ENCODE data around the gene ATF6B.
A peak's percentile ranks its signal among the peaks of the same experiment; 100 is the strongest.

Gene ATF6B

GRCh38 chr6:32129297-32130088 is 1.4 kb upstream of the ATF6B start:
- no peak for DNase-seq

- DNase-seq = no peak
Measured at GRCh38 chr6:32128751-32129296, 778 bp upstream of the ATF6B start.

DNA sequence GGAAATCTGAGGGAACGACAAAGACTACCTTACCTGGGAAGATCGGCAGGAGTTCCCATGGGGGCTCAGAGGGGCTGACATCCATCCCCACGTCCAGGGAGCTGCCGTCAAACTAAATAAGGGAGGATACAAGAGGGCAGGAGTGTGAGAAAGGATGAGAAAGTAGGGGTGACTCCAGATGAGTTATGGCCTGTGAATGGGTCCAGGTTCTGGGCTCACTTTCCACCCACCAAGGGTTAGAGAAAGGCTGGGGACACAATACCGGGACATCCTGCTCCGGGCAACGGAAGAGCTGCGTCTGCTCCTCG is 683 bp downstream of the ATF6B start:
- no peak for DNase-seq

- no peak for DNase-seq
Measured at GRCh38 chr6:32126880-32127279, 1.2 kb downstream of the ATF6B start.

DNA sequence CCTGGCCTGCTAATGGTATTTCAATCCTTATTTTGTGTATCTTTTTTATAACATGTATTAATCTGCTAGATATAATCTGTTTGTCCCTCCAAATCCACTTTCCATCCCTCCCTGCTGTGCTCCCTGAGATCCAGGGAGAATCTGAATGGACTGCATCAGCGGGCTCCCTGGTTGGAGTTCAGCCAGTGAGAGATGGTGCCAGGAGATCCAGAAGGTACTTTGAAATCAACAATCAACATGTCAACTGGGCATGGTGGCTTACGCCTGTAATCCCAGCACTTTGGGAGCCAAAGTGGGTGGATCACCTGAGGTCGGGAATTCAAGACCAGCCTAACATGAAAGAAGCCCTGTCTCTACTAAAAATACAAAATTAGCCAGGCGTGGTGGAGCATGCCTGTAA is 4.4 kb downstream of the ATF6B start:
- DNase-seq = no peak

DNA sequence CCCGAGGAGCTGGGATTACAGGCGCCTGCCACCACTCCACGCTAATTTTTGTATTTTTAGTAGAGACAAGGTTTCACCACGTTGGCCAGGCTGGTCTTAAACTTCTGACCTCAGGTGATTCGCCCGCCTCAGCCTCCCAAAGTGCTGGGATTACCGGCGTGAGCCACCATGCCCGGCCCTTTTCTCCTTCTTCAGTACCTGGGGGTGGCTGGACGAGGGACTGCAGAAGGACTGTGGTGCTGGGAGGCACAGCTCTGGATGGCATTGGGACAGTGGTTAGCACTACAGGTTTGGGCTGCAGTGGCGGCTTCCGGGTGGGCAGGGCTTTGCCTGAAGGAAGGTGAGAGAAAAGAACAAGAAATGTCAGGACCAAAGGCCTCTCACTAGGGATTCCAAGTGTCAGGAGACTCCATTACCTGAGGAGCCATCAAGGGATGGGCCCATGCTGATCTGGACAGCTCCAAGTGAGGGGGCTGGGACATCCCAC is 7.4 kb downstream of the ATF6B start:
- DNase-seq = no peak

DNA sequence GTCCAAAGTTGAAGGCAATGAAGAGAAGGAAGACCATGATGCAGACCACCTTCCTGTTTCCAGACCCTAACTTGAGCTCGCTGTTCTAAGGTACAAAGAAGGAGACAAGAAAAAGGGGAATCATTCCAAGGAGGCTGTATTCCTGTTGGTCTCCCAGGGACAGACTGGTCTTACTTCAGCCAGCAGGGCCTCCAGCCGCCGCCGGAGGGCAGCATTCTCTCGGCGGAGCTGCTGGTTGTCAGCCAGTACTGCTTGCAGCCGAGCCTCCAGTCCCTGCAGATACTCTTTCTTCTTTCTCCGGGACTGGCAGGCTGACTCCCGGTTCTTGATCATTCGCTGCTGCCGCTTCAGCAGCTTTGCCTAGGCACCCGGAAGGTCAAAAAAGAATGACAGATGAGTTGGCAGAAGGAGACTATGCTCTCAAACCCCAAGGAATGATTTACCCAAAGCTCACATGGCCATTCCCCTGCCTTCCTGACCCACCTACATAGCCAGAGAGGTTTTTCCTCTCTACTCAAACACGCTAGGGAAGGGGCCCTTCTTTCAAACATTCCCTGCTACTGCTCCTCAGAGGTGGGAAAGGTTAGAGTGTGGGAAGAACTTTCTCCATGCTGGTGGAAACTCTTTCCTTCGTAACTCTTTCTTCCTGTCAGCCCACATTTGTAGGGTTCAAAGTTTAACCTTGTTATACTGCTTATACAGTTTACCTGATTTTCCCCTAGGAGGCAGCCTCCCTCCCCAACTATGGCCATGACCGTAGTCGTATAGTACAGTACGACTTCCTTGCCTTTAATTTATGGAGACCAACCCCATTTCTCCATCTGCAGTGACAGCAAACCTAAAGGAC is 9.0 kb downstream of the ATF6B start:
- DNase-seq = peak; percentile 11

- DNase-seq = no peak
Measured at GRCh38 chr6:32117461-32117860, 10.6 kb downstream of the ATF6B start.

GRCh38 chr6:32116674-32117073 is 11.4 kb downstream of the ATF6B start:
- no peak for DNase-seq

DNA sequence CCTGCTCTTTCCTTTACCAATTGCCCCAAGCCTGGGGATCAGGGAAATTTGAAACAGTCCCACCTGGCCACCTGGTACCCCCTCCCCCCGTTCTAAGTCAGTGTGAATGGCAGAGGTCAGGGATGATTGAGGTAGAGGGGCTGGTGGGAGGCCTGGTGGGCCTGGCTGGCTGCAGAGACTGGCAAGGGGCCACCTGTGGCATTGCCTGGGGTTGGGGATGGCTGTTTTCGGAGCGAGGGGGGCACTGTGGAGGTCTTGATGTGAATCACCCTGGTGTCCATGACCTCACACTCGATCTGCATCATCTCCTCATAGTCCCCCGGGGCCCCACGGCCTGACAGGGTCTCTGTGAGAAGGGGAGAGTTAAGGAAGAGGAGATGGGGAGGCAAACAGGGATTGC is 12.4 kb downstream of the ATF6B start:
- no peak for DNase-seq

- DNase-seq = no peak
Measured at GRCh38 chr6:32114796-32115195, 13.2 kb downstream of the ATF6B start.

GRCh38 chr6:32113386-32114352 is 14.4 kb downstream of the ATF6B start:
- no peak for DNase-seq

GRCh38 chr6:32112431-32112980 is 15.5 kb downstream of the ATF6B start:
- DNase-seq = no peak

DNA sequence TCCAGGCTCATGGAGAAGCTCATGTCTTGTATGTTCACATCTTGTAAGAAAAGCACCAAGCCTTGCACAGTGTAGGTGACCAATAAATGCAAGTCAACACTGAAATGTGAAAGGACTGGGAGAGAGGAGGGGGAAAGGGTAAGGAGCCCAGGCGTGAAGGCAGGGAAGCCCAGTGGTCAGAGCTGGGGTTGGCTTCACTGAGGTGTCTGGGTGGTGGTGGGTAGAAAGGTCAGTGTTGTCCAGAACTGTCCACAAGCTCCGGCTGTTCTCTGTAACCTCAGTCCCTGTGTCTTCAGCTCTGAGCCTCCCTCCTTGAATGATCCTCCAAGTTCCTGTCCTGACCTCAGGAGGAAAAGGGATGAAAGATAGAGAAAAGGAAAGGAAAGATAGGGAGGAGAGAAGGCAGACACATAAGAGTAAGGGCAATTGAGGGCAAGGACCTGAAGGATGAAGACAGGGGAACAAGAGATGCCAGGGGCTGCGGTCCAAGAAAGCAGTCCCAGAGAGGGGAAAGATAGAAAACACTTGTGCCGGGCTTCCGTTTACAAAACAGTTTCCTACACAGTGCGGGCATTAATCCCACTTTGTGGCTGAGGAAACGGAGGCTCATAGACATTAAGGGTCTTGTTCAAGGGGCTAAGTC is 16.5 kb downstream of the ATF6B start:
- no peak for DNase-seq

DNA sequence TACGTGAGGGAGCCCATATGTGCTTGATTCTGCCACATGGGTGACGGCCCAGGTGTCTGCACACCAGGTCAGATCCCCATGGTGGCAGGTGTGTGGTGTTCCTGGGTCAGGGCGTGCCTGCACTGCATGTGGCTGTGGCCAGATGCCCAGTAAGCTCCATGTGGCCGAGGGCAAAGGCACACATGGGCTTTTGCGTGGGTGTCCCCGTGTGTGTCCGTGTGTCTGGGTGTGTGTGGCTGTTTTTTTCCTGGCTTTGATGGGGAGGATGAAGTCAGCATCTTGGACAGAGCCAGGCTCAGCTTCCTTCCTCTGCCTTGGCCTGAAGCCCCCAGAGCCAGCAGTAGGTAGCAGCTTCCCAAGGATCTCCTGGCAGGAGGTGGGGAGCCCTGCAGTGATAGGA is 17.4 kb downstream of the ATF6B start:
- DNase-seq = no peak

DNA sequence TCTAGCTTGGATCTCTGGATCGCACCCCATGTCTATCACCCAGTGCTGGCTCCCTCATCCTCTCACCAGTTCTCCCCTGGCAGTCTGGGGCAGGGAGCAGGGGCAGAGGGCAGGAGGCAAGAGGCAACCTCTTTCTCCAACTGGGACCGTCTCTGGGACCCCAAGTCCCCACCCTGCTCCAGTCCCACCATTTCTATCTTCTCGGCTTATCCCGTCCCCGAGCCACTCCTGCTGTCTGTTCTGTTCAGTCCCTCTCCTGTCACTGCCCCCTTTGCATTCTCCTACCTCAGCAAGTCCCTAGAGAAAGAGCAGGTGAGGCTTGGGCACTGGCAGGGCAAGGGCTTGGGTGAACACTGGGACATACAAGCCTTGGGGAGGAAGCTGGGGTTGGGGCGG is 18.3 kb downstream of the ATF6B start:
- DNase-seq = no peak

GRCh38 chr6:32109114-32109764 is 18.8 kb downstream of the ATF6B start, which contains the start of gene TNXB:
Gene TNXB (minus strand): TSS chr6:32109338. CDS start chr6:32098198, 11,140 bp downstream.
- no peak for DNase-seq

- DNase-seq = no peak
Measured at GRCh38 chr6:32108727-32109113, 19.3 kb downstream of the ATF6B start.

DNA sequence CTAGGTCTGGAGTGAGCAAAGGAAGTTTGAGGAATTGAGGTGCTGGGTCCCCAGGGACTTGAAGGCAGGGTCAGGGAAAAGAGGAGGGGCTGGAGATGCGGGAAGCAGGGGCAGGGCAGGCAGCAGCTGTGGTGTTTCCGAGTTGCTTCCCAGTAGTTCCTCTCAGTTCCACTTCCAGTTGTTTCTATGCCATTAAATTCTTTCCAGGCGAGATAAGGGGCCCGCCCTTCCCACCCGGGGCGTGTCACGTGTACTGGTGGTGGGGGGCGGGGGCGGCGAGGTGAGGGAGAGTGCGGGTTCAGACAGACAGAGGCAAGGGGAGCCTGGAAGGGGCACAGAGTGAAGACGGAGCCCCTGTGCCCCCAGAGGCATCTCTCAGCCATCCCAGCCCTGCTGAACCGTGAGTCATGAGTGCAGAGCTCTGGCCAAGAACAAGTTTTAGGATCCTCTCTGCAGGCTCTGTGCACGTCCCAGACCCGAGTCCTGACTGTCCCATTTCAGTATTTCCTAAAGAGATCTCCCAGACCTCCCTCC is 19.9 kb downstream of the ATF6B start:
- no peak for DNase-seq

DNA sequence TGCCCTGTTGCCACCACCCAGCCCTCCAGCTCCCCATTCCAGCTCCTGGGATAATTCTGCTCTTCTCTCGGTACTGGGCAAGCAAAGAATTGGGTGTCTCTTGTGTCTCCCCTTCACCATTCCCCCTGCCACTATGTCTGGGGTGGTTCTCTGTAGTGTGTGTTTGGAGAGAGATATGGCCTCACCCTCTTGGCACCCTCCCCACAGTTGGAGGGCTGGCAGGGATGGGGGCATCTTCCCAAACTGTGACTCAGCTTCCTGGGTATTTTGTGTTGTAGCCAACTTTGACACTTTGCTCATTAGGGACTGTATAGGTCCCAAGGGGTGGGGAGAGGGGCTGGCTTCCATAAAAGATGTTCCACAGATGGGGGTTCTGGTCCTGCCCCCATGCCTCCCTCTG is 20.6 kb downstream of the ATF6B start:
- DNase-seq = no peak

DNA sequence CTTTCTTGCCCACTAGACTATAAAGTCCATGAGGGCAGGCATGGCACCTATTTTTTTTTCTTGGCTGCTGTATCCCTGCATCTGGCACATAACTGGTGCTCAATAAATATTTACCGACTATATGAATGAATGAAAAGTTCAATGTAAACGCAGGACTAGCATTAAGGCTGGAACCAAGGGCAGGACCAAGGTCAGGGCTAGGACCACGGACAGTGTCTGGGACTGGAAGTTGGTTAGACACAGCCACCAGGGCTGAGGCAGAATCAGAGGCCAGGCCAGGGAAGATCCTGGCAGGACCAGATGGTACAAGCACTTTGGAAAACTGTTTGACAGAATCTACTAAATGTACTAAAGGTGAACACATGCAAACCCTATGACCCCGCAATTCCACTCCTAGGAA is 22.6 kb downstream of the ATF6B start:
- DNase-seq = no peak

Data from SHP77 treated with DMSO at 0.1 percent for 48 hours (cell line).